Stimulated activated CD4-positive, alpha-beta T cell treated with anti-CD3 and anti-CD28 coated beads, Interleukin-12 subunit alpha, Interleukin-12 subunit beta, amount 100 ng/mL, for 4 hours (primary cell): ENCODE results near the gene PTH2.

ENCODE experiments used
- DNase-seq: peaks from one replicate; pipeline ENCODE4 v3.0.0-alpha.2; 2020

The PTH2 gene

GRCh38 chr19:49409441-49410029 is 13.7 kb downstream of the PTH2 start:
- DNase-seq, result no peak

GRCh38 chr19:49408816-49409440 is 14.3 kb downstream of the PTH2 start:
- no peak for DNase-seq

- DNase-seq, result no peak
Measured at GRCh38 chr19:49407482-49408015, 15.7 kb downstream of the PTH2 start.

GRCh38 chr19:49407079-49407478 is 16.2 kb downstream of the PTH2 start:
- DNase-seq, result no peak

GRCh38 chr19:49403404-49404187 is 19.6 kb downstream of the PTH2 start:
- no peak for DNase-seq

GRCh38 chr19:49400029-49400428 is 23.2 kb downstream of the PTH2 start:
- no peak for DNase-seq

- DNase-seq, result no peak
Measured at GRCh38 chr19:49398931-49399330, 24.3 kb downstream of the PTH2 start.

GRCh38 chr19:49398001-49398615 is 25.1 kb downstream of the PTH2 start:
- DNase-seq, result no peak

GRCh38 chr19:49396738-49397505 is 26.3 kb downstream of the PTH2 start:
- no peak for DNase-seq

- DNase-seq, result no peak
Measured at GRCh38 chr19:49395581-49396407, 27.4 kb downstream of the PTH2 start.

- no peak for DNase-seq
Measured at GRCh38 chr19:49393881-49394280, 29.4 kb downstream of the PTH2 start.

- DNase-seq, result peak; percentile 75
Measured at GRCh38 chr19:49391581-49392399, 31.5 kb downstream of the PTH2 start.

GRCh38 chr19:49390929-49391359 is 32.3 kb downstream of the PTH2 start:
- no peak for DNase-seq

- DNase-seq, result no peak
Measured at GRCh38 chr19:49390131-49390928, 32.9 kb downstream of the PTH2 start.

GRCh38 chr19:49389406-49389805 is 33.8 kb downstream of the PTH2 start:
- DNase-seq, result no peak

GRCh38 chr19:49387936-49388372 is 35.3 kb downstream of the PTH2 start, which contains the start of gene KASH5:
KASH5 (plus strand) TSS chr19:49388249; CDS start chr19:49390884, 2,635 bp downstream.
- peak; percentile 92 for DNase-seq

GRCh38 chr19:49383599-49383998 is 39.6 kb downstream of the PTH2 start:
- no peak for DNase-seq

GRCh38 chr19:49382639-49383038 is 40.6 kb downstream of the PTH2 start:
- DNase-seq, result no peak

- DNase-seq, result no peak
Measured at GRCh38 chr19:49380391-49380790, 42.9 kb downstream of the PTH2 start.

GRCh38 chr19:49378512-49378911 is 44.7 kb downstream of the PTH2 start:
- DNase-seq, result no peak
